ENCODE measurements around the gene EFNA1. TPM values are rescaled to one million over a fixed set of nuclear protein-coding genes. Genes with fewer than 3 reads are reported as not detected.

Gene EFNA1
- total RNA-seq, 3 donors from 2014 or later (not counting 1 experiment from before 2014, with no cell fraction given), result 1.5 to 1.9 (median 1.9) TPM

DNA sequence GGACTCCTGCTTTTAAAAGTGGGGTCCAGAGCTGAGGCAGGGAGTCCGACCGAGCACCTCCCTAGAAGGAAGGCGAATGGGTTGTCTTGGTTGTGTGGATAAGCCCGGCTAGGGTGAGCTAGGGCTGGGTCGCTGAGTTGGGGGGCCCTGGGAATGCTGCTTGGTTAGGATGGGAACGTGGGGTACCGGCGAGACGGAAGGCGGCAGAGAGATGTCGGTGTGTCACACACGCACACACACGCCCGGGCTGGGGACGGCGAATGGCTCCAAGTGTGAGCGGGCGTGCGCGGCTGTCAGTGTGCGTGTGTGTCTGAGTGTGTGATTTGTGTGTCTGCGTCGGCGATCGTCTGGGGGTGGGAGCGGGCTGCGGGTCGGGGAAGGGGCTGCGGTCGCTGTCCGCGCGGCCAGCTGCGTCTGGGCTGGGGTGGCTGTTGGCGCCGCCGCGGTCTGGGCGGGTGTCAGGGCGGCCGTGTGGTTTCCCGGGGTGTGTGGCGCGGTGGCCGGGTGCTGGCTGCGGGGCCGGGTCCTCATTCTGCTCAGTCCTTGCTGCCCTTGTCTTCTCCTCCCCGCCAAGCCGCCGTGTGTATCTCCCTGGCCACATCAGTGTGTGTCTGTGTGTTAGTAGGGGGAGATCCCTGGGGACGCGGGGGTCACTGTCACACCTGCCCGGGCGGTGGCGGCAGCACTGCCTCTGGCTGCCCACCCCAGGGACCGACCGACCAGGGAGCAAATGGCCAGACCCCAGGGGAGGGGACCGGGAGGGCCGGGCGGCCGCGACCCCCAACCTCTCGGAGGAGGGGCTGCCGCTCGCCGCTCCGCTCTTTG lies 48.0 kb upstream of the EFNA1 start:
- TF ChIP-seq, protein P1, sequence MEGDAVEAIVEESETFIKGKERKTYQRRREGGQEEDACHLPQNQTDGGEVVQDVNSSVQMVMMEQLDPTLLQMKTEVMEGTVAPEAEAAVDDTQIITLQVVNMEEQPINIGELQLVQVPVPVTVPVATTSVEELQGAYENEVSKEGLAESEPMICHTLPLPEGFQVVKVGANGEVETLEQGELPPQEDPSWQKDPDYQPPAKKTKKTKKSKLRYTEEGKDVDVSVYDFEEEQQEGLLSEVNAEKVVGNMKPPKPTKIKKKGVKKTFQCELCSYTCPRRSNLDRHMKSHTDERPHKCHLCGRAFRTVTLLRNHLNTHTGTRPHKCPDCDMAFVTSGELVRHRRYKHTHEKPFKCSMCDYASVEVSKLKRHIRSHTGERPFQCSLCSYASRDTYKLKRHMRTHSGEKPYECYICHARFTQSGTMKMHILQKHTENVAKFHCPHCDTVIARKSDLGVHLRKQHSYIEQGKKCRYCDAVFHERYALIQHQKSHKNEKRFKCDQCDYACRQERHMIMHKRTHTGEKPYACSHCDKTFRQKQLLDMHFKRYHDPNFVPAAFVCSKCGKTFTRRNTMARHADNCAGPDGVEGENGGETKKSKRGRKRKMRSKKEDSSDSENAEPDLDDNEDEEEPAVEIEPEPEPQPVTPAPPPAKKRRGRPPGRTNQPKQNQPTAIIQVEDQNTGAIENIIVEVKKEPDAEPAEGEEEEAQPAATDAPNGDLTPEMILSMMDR (IDR thresholded peaks at IDR 0.05), result no peak

DNA sequence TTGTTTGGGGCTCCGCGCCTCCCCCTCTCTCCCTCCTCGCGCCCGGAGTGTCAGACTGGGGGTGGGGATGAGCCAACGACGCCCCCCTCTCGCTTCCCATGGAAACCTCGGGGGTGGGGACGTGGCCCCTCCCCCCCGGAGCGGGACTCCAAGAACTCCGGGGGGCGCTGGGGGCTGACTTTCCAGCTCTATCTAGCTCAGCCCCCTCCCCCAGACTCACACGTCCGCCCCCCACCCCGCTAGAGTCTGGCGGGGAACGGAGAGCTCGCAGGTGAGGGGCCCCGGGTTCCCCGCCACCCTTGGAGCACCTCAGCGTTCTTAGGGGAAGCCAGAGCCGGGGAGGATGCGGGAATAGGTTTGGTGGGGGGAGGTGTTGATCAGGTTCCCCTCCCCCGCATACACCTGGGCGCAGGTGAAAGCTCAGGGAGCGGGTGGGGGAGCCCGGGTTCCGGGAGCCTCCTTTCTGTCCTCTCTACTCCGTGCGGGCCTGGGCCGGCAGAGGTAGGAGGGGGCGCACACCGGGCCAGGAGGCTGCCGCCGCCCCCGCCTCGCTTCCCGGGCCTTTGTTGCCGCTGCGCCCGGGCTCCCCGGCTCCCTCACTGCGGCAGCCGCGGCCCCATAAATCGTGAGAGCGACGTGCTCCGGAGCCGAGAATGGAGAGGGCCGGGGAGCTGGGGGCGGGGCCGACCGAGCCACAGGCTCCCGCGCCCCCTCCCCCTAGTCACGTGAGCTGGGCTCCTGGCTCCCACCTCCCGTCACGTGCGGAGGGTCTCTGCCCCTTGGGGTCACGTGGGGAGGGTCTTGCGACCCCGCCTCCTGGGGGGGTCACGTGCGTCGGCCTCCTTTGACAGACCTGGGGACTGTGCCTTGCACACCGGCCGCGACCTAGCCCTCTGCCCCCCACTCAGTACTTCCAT lies 47.1 kb upstream of the EFNA1 start:
- TF ChIP-seq, protein P1 (IDR thresholded peaks at IDR 0.05), result no peak
- Mint-ChIP-seq H3K27ac (peak overlapping the region in 1 of 2 donors; percentile 71), H3K9me3 (no peaks in the 10 kb centered on the region), H3K36me3 (no peaks in the 10 kb centered on the region), H3K27me3 (ENCODE audit: low read depth in 2 of 2) (peaks cover 25 to 37% of the 10 kb centered on the region in 2 donors), H3K4me3 (no peak overlapping the region), H3K4me1 (peaks cover 38 to 53% of the 10 kb centered on the region in 2 donors)
- H3K27ac ChIP-seq (ENCODE audit: low read length), result no peak overlapping the region
- no peak overlapping the region for H3K4me3 ChIP-seq (ENCODE audit: low read length)
- H3K27me3 ChIP-seq (ENCODE audit: control insufficient read depth, insufficient read depth, low read length), result peaks cover 52% of the 10 kb centered on the region
- no peaks in the 10 kb centered on the region for H3K9me3 ChIP-seq (ENCODE audit: control insufficient read depth, insufficient read depth, low read length)
- H3K36me3 ChIP-seq (ENCODE audit: control insufficient read depth, insufficient read depth, low read length), result no peaks in the 10 kb centered on the region
- ATAC-seq (no peak), DNase-seq (peak in 1 of 2 donors; percentile 64)
- H3K4me1 ChIP-seq (ENCODE audit: control insufficient read depth, insufficient read depth, low read length), result peaks cover 57% of the 10 kb centered on the region
- under 1% methylated on average over 54 of the region's 71 CpGs for WGBS (ENCODE audit: insufficient coverage)
- intact Hi-C loops (cut with micrococcal nuclease), result no loop called here

More for the DNA sequence above, 48.0 kb upstream of the EFNA1 start:
- H3K36me3 ChIP-seq (ENCODE audit: control insufficient read depth, insufficient read depth, low read length), result no peaks in the 10 kb centered on the region
- H3K4me1 Mint-ChIP-seq, result peaks cover 31 to 44% of the 10 kb centered on the region in 2 donors
- peaks cover 25 to 37% of the 10 kb centered on the region in 2 donors for H3K27me3 Mint-ChIP-seq (ENCODE audit: low read depth in 2 of 2)
- no peaks in the 10 kb centered on the region for H3K9me3 ChIP-seq (ENCODE audit: control insufficient read depth, insufficient read depth, low read length)
- H3K27ac Mint-ChIP-seq, result peak overlapping the region; percentile 14 to 71
- H3K27ac ChIP-seq (ENCODE audit: low read length), result no peak overlapping the region
- ATAC-seq (peak in 1 of 3 donors; percentile 12), DNase-seq (peak in 1 of 2 donors; percentile 57)
- WGBS (ENCODE audit: insufficient coverage), result 1% methylated on average over 65 of the region's 67 CpGs
- H3K4me1 ChIP-seq (ENCODE audit: control insufficient read depth, insufficient read depth, low read length), result peaks cover 54% of the 10 kb centered on the region
- intact Hi-C loops (cut with micrococcal nuclease), result no loop called here
- H3K4me3 ChIP-seq (ENCODE audit: low read length), result no peak overlapping the region
- H3K27me3 ChIP-seq (ENCODE audit: control insufficient read depth, insufficient read depth, low read length), result peaks cover 52% of the 10 kb centered on the region
- H3K4me3 Mint-ChIP-seq, result peak overlapping the region; percentile 87
- no peaks in the 10 kb centered on the region for H3K36me3 Mint-ChIP-seq
- no peaks in the 10 kb centered on the region for H3K9me3 Mint-ChIP-seq

DNA sequence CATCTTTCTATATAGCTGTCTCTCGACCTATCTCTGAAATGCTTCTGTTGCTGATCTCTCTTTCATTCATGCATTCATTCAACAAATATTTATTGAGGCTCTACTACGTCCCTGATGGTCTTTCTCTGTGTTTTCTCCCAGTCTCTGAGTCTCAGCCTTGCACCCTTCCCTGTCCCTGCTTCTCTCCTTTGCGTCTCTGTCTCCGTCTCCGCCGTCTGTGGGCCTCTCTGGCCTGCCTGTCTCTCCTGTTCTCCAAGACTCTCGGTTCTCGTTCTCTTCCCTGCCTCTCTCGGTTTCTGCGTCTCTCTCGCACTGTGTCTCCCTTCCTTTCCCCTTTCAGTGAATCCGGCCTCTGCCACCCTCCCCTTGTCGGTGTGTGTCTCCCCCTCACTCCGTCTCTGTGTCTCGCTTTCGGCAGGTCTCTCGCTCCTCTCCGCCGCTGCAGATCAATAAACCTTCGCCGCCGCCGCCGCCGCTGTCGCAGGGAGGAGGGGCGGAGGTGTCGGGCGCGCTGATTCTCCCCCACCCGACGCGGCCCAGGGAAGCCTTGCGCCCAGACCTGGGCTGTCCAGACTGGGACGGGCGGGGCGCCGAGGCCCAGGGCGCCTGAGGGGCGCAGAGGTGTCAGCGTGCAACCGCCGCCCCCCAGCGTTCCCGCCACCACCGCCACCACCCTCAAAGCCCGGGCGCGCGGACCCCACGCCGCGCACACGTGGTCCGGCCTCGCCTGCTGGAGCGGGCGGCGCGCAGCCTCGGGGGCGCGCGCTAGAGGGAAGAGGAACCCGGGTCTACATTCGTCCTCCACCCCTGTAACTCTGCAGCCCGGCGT lies 46.0 kb upstream of the EFNA1 start:
- H3K9me3 Mint-ChIP-seq, result no peaks in the 10 kb centered on the region
- H3K4me1 ChIP-seq (ENCODE audit: control insufficient read depth, insufficient read depth, low read length), result peaks cover 68% of the 10 kb centered on the region
- DNase-seq, result peak in 1 of 2 donors; percentile 54
- H3K4me1 Mint-ChIP-seq, result peaks cover 38 to 62% of the 10 kb centered on the region in 2 donors
- intact Hi-C loops (cut with micrococcal nuclease), result no loop called here
- 3% methylated on average over 65 of the region's 68 CpGs for WGBS (ENCODE audit: insufficient coverage)
- no peak for ATAC-seq
- H3K36me3 ChIP-seq (ENCODE audit: control insufficient read depth, insufficient read depth, low read length), result no peaks in the 10 kb centered on the region
- H3K27ac Mint-ChIP-seq, result peak overlapping the region; percentile 4 to 8
- H3K4me3 ChIP-seq (ENCODE audit: low read length), result no peak overlapping the region
- H3K27me3 ChIP-seq (ENCODE audit: control insufficient read depth, insufficient read depth, low read length), result peaks cover 52% of the 10 kb centered on the region
- H3K27me3 Mint-ChIP-seq (ENCODE audit: low read depth in 2 of 2), result peaks cover 25 to 37% of the 10 kb centered on the region in 2 donors
- H3K4me3 Mint-ChIP-seq, result peak overlapping the region; percentile 77
- no peaks in the 10 kb centered on the region for H3K9me3 ChIP-seq (ENCODE audit: control insufficient read depth, insufficient read depth, low read length)
- TF ChIP-seq, protein P1 (IDR thresholded peaks at IDR 0.05), result no peak
- no peak overlapping the region for H3K27ac ChIP-seq (ENCODE audit: low read length)
- no peaks in the 10 kb centered on the region for H3K36me3 Mint-ChIP-seq

Measured in natural killer cell (primary cell).